Adrenal gland (tissue), 19 donors: Measurements from ENCODE around the gene KIF1C. TPM values are rescaled to one million over a fixed set of nuclear protein-coding genes. Genes with fewer than 3 reads are reported as not detected.
A peak's percentile ranks its signal among the peaks of the same experiment; 100 is the strongest.

Experiments
- DNase-seq, 7 donors: peaks; one replicate each; pipeline ENCODE4 v3.0.0-alpha.2; 2019 to 2020
- H3K27ac ChIP-seq, 5 donors: fragments of 200-600 bp; sonication (generic) in 4 of 5; 1 replicate in 3 of 5; 2 replicates in 2 of 5; pipeline versions ENCODE4 v1.5.1 to v1.8.0; 2016 to 2020; ENCODE audit warnings: mild to moderate bottlenecking in 1 of 5
- H3K27me3 ChIP-seq: fragments of 200-600 bp; 2 replicates; pipeline ENCODE4 v1.8.0; 2021
- H3K36me3 ChIP-seq, 2 donors: fragments of 200-600 bp; replicated peaks in 1 of 2; 1 replicate in 1 of 2; 2 replicates in 1 of 2; pipeline versions ENCODE4 v1.5.1 to v1.8.0; 2018 to 2022
- H3K4me1 ChIP-seq, 2 donors: fragments of 200-600 bp; replicated peaks in 1 of 2; 1 replicate in 1 of 2; 2 replicates in 1 of 2; pipeline versions ENCODE4 v1.5.1 to v1.8.0; 2018 to 2021
- H3K4me3 ChIP-seq, 4 donors: fragments of 200-600 bp; sonication (generic) in 3 of 4; one replicate each; pipeline ENCODE4 v1.5.1; 2016 to 2018
- H3K9me3 ChIP-seq, 3 donors: fragments of 200-600 bp; sonication (generic) in 1 of 3; replicated peaks in 1 of 3; 1 replicate in 2 of 3; 2 replicates in 1 of 3; pipeline versions ENCODE4 v1.5.1 to v1.8.0; 2016 to 2021
- POLR2A ChIP-seq, 2 donors: fragments of 450-650 bp; IDR thresholded peaks; one replicate each; pipeline ENCODE4 v1.6.1; 2017; ENCODE audit warnings: antibody characterized with exemption in 2 of 2, mild to moderate bottlenecking in 2 of 2, moderate library complexity in 1 of 2
- WGBS, 4 donors: extraction: QIAGEN DNeasy Blood & Tissue Kit in 2 of 4; methylation state at CpG; one replicate each; pipeline versions ENCODE4 v1.1.5 to v1.1.7; 2013 to 2017; 5-methylcytosine and 5-hydroxymethylcytosine counted together
- intact Hi-C, 2 donors: fragments of 100-400 bp; cut with DNase I; formaldehyde crosslinking; loops; one replicate each; pipeline versions ENCODE4 v1.14.1 to v1.15.0; 2022 to 2023
- long read RNA-seq, 10 donors: library from polyadenylated mRNA in 3 of 10; unstranded in 2 of 10; stranded (forward) in 1 of 10; transcript quantifications; one replicate each; pipeline ENCODE4 v2.0.0 and lab custom pipeline, GENCODE V29; 2021 to 2026
- polyA plus RNA-seq, 3 donors: library from polyadenylated mRNA; stranded (reverse); fragments of 200-250 nt in 2 of 3; fragments of 350-450 nt in 1 of 3; fragmentation: Illumina TruSeq in 1 of 3; extraction: RNeasy Lipid Tissue Mini Kit (QIAGEN cat#74804) in 1 of 3; gene quantifications; one replicate each; pipeline ENCODE4 v1.2.3, GENCODE V29; 2013 to 2014
- total RNA-seq, 9 donors: library from RNA; depleted of rRNA in 4 of 9; stranded (reverse); fragments of >200 nt in 4 of 9; fragments of 120-200 nt in 1 of 9; fragmentation: NEBNext Ultra II Directional in 1 of 9; extraction: Animal tissue kit (Norgen Biotek cat#: 25700) in 1 of 9; gene quantifications; one replicate each; pipeline versions ENCODE4 v1.1.0 to v1.2.4, GENCODE V29; 2013 to 2023
- TF ChIP-seq, protein P1 (sequence below), 6 experiments: fragments of 450-650 bp in 4 of 6; fragments of 200-600 bp in 2 of 6; sonication (generic) in 1 of 6; IDR thresholded peaks; 1 replicate in 5 of 6; 2 replicates in 1 of 6; pipeline versions ENCODE4 v1.5.1 to v1.8.0; 2016 to 2021; ENCODE audit warnings: antibody characterized with exemption in 6 of 6, mild to moderate bottlenecking in 2 of 6, moderate library complexity in 1 of 6
- donor health status: healthy with polysubstance abuse.
- donor health status: Bipolar disorder and iron deficiency.
- donor health status: DM: yes; HTN: yes; CAD: no.
- donor health status: DM: no; HTN: no; CAD: no.
- donor health status: DM: no; HTN: no; CAD: no.
- donor health status: DM: yes; HTN: yes; CAD: no.

Gene KIF1C
- total RNA-seq, result 10 to 100 TPM; 20.9 to 91.0 (median 61.9) TPM
- 10 to 100 TPM; 16.2 to 40.3 (median 36.9) TPM for polyA plus RNA-seq
- long read RNA-seq, donor 1, full-length matches to known transcripts, result 1 of 6 reads
- long read RNA-seq, donor 1, partial matches to known transcripts, result 5 of 6 reads
- long read RNA-seq, donor 1, other reads (novel, unspliced or antisense), result 0 of 6 reads
- long read RNA-seq, donor 2, full-length matches to known transcripts, result 1 of 1 reads
- long read RNA-seq, donor 2, partial matches to known transcripts, result 0 of 1 reads
- long read RNA-seq, donor 2, other reads (novel, unspliced or antisense), result 0 of 1 reads
- long read RNA-seq, donor 3, full-length matches to known transcripts, result 1 of 1 reads
- long read RNA-seq, donor 3, partial matches to known transcripts, result 0 of 1 reads
- long read RNA-seq, donor 3, other reads (novel, unspliced or antisense), result 0 of 1 reads
- long read RNA-seq, donor 4, partial matches to known transcripts, result 4 of 4 reads
- long read RNA-seq, donor 4, other reads (novel, unspliced or antisense), result 0 of 4 reads
- long read RNA-seq, donor 5, full-length matches to known transcripts, result 100 of 134 reads
- long read RNA-seq, donor 5, partial matches to known transcripts, result 22 of 134 reads
- long read RNA-seq, donor 5, other reads (novel, unspliced or antisense), result 12 of 134 reads
- long read RNA-seq, donor 6, partial matches to known transcripts, result 3 of 3 reads
- long read RNA-seq, donor 6, other reads (novel, unspliced or antisense), result 0 of 3 reads
- long read RNA-seq, donor 7, full-length matches to known transcripts, result 2 of 2 reads
- long read RNA-seq, donor 7, partial matches to known transcripts, result 0 of 2 reads
- long read RNA-seq, donor 7, other reads (novel, unspliced or antisense), result 0 of 2 reads
- long read RNA-seq, donor 8, full-length matches to known transcripts, result 5 of 5 reads
- long read RNA-seq, donor 8, partial matches to known transcripts, result 0 of 5 reads
- long read RNA-seq, donor 8, other reads (novel, unspliced or antisense), result 0 of 5 reads
- long read RNA-seq, donor 9, full-length matches to known transcripts, result 1 of 9 reads
- long read RNA-seq, donor 9, partial matches to known transcripts, result 8 of 9 reads
- long read RNA-seq, donor 9, other reads (novel, unspliced or antisense), result 0 of 9 reads
- long read RNA-seq, donor 10, partial matches to known transcripts, result 14 of 14 reads
- long read RNA-seq, donor 10, other reads (novel, unspliced or antisense), result 0 of 14 reads

DNA sequence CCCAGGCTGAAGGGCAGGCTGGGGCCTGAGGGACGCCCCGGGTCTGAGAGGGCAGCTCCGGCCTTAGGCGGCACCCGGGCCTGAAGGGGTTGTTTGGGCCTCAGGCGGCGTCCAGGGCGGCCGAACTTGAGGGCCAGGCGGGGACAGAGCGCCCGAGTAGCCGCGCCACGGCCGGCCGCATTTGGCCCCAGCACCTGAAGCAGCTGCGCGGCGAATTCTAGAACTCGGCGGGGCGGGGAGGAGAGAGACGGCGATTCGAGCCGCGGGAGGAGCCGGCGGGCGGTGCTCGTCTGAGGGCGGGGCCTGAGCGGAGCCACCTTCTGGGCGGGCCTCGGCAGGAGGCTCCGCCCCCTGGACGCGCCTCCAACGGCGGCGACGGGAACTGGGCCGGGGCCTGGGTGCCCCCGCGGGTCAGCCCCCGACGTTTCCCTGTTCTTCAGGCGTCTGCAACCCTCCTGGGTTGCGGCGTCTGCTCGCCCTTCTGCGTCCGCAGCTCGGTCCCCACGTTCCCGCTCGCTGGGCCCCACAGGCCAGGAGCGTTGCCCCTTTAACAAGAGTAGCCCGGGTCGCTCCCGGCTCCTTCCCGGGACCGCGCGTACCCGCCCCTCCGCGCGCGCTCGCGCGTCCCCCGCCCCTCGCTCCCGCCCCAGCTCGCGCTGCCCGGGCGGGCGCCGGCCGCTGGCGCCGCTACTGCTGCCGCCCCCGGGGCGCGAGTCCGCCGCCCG is at the start of gene KIF1C, which contains the start of gene INCA1:
TSS of gene KIF1C (plus strand) at position 649 of the 725 bp plus-strand sequence. CDS start 2,297 bp downstream, outside the sequence.
TSS of gene INCA1 (minus strand) at position 221 of the 725 bp plus-strand sequence. CDS start 3,085 bp downstream, outside the sequence.
- H3K36me3 ChIP-seq, result peaks cover 0 to 17% of the 10 kb centered on the region in 2 donors
- WGBS, 4 donors, result 0 to 1% (median 1%) methylated on average over 10 to 90 of the region's 93 CpGs
- peak within 1 kb of the TSS; percentile 27 to 81 (median 70) for H3K4me3 ChIP-seq
- H3K27me3 ChIP-seq, result no peaks in the 10 kb centered on the region
- peaks cover 24 to 26% of the 10 kb centered on the region in 2 donors for H3K4me1 ChIP-seq
- intact Hi-C loops, result loop anchor here in 1 of 2 donors (5.0 kb wide), 1 partner anchor 60 kb away; no protein-coding TSS in a partner anchor
- peak within 1 kb of the TSS in 4 of 5 donors; percentile 67 to 90 (median 85) for H3K27ac ChIP-seq
- H3K9me3 ChIP-seq, result no peaks in the 10 kb centered on the region
- TF ChIP-seq POLR2A (IDR thresholded peaks at IDR 0.05), result peak; percentile 37 to 82
- TF ChIP-seq, protein P1, sequence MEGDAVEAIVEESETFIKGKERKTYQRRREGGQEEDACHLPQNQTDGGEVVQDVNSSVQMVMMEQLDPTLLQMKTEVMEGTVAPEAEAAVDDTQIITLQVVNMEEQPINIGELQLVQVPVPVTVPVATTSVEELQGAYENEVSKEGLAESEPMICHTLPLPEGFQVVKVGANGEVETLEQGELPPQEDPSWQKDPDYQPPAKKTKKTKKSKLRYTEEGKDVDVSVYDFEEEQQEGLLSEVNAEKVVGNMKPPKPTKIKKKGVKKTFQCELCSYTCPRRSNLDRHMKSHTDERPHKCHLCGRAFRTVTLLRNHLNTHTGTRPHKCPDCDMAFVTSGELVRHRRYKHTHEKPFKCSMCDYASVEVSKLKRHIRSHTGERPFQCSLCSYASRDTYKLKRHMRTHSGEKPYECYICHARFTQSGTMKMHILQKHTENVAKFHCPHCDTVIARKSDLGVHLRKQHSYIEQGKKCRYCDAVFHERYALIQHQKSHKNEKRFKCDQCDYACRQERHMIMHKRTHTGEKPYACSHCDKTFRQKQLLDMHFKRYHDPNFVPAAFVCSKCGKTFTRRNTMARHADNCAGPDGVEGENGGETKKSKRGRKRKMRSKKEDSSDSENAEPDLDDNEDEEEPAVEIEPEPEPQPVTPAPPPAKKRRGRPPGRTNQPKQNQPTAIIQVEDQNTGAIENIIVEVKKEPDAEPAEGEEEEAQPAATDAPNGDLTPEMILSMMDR (IDR thresholded peaks at IDR 0.05), result peak in 4 of 6 experiments; percentile 33 to 47 (median 40)
- peak; percentile 90 to 95 (median 93) for DNase-seq

DNA sequence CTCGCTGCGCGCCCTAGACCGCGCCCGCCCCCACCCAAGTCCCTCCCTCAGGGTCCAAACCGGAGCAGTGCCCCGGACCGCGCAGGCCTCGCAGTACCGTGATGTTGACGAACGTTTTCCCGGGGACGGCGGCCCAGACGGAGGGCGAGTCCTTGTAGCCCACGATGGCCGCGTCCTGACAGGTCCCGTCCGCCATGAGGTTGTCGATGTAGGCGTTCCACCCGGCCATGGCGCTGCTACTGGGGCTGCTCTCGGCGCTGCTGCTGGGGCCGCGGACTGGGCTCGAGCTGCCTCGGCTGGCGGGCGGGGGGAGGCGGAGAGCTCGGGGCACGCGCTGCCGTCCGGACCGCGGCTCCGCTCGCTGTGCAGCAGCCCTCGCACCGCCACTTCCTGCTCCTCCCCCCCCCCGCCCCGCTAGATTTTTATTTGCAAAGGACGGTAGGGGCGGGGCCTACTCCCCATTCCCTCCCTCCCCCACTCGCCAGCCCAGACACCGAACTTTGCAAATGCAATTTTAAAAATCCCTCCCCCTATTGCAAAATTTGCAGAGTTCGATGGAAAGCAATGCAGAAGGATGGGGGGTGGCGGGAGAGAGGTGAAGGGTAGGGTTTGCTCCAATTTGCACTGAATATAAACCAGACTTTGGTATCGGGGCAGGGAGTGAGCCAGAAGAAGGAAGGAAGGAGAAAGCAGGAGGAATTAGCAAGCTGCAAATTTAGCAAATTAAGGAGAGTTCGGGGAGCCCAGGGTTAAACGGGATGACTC is 49.4 kb upstream of the KIF1C start, which contains the start of gene PFN1:
TSS of gene PFN1 (minus strand) at position 365 of the 765 bp plus-strand sequence. CDS start at position 229, 136 bp downstream.
- DNase-seq, result peak; percentile 92 to 96 (median 94)
- Histone ChIP-seq H3K36me3 (peaks cover 0 to 34% of the 10 kb centered on the region in 2 donors), H3K4me1 (peaks cover 30 to 39% of the 10 kb centered on the region in 2 donors), H3K27me3 (no peaks in the 10 kb centered on the region), H3K9me3 (no peaks in the 10 kb centered on the region), H3K27ac (peak within 1 kb of the TSS; percentile 87 to 99 (median 96)), H3K4me3 (peak within 1 kb of the TSS; percentile 85 to 98 (median 98))
- peak; percentile 87 to 90 for TF ChIP-seq POLR2A (IDR thresholded peaks at IDR 0.05)
- TF ChIP-seq, protein P1 (IDR thresholded peaks at IDR 0.05), result no peak
- intact Hi-C loops, result no loop called here
- 0 to 1% (median 0%) methylated on average over 10 to 59 of the region's 59 CpGs for WGBS, 4 donors

DNA sequence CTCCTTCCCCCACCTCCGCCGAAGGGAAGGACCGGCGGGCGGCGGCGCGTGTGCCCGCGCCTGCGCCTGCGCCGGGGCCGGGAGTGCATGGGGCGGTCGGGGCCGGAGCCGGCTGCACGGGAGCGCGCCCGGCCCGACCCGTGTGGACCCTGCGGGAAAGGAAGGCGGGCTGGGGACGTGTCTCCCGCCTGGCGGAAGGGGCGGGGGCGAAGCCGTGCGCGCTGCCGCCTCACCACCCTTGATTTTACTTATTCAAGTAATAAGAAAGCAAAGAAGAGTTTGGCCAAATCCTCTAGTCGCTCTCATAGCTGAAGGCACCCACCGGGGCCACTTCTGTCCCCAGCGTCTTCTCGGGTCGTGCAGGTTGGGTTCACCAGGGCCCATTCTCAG is 48.8 kb upstream of the KIF1C start:
- DNase-seq, result peak; percentile 81 to 85 (median 82)
- no peaks in the 10 kb centered on the region for H3K9me3 ChIP-seq
- H3K27ac ChIP-seq, result peak overlapping the region; percentile 83 to 99 (median 96)
- H3K36me3 ChIP-seq, result peaks cover 0 to 29% of the 10 kb centered on the region in 2 donors
- H3K27me3 ChIP-seq, result no peaks in the 10 kb centered on the region
- peaks cover 30 to 39% of the 10 kb centered on the region in 2 donors for H3K4me1 ChIP-seq
- 0 to 1% (median 0%) methylated on average over 2 to 40 of the region's 40 CpGs for WGBS, 4 donors
- TF ChIP-seq POLR2A (IDR thresholded peaks at IDR 0.05), result peak; percentile 43 to 62
- TF ChIP-seq, protein P1 (IDR thresholded peaks at IDR 0.05), result no peak
- peak overlapping the region in 2 of 4 donors; percentile 85 to 98 for H3K4me3 ChIP-seq
- intact Hi-C loops, result no loop called here
